Effector CD8-positive, alpha-beta T cell (primary cell): ENCODE measurements around the gene HMGN4.

Source experiments
- DNase-seq: peaks from one replicate; lab custom pipeline; 2025; lab: John Stamatoyannopoulos, UW

The HMGN4 gene

DNA sequence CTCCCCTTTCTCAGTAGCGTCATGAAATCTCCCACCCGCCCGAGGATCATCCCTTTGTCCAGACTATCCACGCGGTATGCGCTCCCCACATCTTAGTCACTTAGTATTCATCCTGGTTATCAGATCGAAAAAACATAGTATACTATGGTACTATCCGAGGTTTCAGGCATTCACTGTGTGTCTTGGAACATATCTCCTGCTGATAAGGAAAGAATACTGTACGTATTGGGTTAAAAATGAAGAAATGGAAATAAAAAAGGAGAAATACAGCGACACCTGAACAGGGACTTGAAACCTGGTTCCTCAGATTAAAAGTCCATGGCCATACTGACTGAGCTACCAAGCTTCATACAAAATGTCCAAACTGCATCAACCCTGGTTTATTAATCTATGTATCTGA, 14.0 kb downstream of the HMGN4 start:
- DNase-seq = no peak

DNA sequence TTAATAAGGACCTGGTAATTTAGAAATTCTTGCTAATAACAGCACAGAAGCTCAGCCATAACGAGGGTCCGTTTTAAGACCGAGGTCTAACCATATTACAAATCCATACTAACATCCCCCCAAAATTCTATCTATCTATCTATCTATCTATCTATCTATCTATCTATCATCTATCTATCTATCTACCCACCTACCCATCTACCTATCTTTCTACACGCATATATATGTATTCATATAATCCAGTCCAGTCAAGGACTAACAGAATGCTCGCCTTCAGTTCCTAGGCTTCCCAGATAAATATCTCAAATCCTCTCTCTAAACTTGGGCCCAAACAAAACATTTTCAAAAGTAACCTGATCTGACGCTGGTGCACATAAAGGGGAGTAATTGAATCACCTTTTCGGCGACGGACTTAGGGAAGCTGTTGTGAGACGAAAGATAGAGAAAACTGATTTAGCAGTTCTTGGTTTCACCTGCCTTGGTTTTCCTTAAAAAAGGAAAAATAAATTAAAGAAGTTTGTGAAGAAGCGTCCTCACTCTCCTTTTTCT, 14.5 kb downstream of the HMGN4 start:
- no peak for DNase-seq

DNA sequence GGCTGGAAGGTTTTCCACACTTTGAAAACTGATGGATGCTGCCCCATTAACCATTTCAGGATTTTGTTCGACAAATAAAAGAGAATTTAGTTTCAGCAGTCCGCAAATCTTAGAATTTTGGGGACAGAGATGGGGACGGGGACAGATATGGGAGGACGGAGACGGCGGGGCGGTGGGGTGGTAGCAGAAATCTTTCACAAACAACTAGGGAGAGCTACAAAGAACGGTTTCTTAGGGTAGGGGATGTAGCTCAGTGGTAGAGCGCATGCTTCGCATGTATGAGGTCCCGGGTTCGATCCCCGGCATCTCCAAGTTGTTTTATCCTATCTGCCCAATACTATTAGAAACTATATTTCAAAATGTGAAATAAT, 15.1 kb downstream of the HMGN4 start:
- DNase-seq = peak; percentile 57

DNA sequence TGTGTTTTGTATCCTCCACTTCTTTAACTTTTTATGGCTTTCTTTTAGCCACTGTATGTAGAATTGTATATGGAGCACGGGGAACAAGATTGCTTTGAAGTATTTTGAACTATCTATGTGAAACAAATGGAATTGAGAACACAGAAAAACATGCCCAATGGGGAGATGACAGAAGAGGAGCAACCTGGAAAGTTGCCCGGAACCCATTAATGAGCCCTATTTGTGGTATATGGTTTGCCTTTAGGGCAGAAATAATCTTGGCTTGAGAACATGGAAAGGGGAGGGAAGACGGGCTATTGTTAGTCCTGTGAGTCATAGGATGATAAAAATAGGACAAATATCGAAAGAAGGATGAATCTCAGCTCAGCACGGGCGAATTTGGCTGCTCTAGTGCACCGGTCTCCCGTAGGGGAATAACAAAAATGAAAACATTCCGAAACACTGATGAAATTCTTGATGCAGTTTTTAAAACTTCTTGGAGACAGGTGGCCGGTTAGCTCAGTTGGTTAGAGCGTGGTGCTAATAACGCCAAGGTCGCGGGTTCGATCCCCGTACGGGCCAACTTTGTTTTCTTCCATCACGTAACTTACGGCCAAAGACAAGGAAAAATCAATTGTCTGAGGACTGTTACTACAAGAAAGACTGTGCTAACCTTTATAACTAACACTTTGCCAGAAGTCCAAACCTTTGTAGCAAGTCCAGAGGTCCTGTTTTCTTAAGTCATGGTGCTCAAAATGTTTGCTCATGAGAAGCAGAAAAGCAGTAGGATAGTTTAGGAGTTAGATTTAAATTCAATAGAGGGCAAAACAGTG, 15.7 kb downstream of the HMGN4 start:
- DNase-seq = peak; percentile 65

DNA sequence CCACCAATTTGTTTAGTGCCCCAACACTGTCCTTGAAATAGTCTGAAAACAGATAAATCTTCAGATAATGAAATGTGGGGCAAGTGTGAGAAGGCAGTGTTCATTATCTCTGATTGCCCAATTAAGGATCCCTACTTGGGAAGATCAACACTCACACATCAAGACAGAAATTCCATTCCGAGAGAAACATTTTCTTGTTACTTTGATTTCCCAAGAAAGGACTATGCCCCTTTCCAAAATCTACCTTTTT, 16.2 kb downstream of the HMGN4 start:
- DNase-seq = no peak

DNA sequence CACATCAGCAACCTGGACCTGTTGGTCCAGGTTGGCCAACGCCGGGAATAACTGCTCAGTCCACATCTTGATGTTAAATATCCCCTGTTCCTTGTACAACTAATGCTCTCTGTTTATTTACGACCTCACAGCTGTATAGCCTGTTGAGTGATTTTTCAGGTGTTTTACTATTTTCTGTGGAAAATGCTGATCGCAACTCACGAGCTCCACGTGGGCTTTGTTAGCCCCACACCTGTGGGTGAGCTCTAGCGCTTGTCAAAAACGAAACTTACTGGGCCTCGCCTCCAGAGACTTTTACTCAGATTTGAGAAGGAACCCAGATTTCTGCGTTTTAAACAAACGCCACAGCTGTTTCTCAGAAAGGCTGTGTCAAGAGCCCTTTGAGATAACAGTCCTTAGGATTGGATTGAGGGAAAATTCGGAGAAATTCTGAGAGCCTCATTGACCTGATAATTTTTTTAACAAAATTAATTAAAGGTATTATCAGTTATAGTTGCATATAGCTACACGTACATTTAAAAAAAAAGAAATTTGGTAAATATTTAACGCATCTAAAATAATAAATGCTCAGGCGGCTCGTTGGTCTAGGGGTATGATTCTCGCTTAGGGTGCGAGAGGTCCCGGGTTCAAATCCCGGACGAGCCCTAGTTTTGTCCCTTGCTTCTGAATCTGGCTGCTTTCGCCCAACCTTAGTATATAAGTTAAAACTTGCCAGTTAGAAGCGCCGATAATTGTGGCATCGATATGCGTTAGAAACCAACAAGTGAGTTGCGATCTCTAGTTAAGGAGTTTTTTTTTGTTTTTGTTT, 16.7 kb downstream of the HMGN4 start:
- peak; percentile 24 for DNase-seq

DNA sequence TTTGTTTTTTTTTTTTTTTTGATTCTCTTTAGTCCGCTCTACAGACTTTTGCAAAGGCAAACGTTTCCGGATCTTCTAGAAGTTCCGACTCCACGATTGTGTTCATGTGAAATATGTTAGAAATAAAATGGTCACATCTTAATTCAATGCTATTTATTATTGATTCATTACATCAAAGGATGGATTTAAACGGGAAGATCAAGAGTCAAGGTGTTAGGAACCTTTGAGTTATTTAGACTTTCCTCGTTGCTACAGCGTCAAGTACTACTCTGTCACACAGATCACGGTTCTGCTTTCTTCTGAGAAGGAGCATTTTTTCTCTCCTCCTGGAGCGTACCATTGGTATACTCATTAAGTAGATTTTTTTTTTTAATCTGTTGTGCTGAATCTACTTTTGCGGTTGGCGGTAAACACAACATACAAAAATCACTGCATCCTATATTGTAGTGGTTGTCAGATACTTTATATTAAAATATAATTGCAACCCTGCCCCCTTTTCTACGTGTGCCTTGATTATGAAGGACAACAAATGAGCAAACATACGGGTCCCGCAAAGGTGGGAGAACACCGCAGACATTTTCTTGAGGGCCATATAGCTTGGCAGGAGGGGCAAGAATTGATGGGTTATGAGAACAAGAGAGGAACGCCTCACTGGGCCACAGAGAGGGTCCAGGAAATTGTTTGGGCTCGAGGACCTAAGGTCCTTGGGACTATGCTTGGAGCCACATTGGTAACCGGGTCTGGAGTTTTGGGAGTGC, 17.5 kb downstream of the HMGN4 start:
- DNase-seq = no peak

DNA sequence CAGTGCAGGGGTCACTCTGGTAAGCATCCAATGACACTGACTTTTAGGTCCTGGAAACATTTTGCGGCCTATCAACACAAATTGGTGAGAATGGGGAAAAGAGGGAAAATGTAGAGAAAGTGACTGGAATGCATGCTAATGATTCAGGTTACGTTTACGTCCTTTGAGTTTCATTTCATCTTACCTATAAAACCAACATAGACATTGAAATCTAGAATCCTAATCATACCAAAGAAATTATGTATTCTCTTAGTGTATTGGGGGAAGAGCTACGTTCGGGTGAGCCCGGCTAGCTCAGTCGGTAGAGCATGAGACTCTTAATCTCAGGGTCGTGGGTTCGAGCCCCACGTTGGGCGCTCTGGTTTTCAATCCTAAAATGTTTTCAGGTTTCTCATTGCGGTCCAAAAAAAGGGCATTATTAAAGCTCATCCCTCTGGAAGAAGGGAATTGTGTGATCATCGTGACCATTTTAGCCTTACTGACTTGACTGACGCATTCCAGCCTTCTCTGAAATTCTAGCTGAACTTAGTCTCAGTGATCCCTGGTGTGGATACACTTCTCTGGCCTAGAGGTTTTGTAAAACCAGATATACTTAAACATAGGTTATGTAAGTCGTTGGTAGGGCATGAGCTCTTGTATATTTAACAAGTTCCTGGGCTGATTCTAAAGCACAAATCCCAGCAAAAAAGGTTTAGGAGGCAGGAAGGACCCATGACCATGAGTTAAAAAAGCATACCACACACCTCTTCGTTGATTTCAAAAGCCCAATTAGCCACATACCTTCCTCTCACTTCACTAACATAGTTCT, 18.3 kb downstream of the HMGN4 start:
- DNase-seq = no peak

DNA sequence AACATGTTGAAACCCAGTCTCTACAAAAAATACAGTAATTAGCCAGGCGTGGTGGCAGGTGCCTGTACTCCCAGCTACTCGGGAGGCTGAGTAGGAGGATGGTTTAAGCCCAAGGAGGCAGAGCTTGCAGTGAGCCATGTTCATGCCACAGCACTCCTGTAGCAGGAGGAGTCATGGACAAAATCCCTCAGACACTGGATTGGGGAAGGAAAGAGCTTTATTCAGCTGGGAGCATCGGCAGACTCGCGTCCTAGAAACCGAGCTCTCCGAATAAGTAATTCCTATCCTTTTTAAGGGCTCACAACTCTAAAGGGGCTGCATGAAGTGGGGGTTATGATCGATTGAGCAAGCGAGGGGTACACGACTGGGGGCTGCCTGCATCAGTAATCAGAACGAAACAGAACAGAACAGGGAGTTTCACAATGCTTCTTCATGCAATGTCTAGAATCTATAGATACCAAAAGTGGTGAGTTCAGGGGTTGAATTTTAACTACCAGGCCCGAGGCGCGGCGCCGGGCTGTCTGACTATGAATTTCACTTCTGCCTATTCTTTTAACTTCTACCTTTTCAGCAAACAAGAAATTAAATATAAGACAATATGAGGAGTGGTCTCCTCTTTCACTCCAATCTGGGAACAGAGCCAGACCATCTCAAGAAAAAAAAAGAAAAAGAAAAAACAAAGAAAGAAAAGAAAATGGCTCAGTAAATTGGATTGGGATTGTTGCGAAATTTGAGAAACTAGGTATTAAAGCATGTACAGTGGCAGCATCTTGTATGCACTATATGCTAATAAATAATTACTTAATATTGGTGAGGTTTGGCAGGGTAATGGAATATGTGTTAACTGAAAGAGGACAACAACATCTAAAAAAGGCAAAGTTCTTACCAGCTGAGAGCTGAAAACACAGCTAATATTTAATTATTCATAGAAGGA, 23.6 kb downstream of the HMGN4 start:
- DNase-seq = no peak

DNA sequence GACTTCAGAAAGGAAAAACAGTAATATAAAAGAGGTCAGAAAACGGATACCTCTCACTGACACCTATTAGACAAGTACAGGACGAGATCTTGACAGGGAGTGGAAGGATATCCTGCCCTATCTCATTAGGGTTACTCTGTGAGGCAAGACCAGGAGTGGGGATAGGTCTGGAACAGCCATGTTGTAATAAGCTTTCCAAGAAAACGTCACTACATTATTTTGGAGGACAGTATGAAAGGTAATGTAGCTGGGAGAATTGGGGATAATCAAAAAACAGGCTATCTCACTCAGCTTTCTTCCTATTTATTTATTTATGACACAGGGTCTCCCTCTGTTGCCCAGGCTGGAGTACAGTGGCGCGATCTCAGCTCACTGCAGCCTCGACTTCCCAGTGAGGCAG, 25.3 kb downstream of the HMGN4 start:
- no peak for DNase-seq

DNA sequence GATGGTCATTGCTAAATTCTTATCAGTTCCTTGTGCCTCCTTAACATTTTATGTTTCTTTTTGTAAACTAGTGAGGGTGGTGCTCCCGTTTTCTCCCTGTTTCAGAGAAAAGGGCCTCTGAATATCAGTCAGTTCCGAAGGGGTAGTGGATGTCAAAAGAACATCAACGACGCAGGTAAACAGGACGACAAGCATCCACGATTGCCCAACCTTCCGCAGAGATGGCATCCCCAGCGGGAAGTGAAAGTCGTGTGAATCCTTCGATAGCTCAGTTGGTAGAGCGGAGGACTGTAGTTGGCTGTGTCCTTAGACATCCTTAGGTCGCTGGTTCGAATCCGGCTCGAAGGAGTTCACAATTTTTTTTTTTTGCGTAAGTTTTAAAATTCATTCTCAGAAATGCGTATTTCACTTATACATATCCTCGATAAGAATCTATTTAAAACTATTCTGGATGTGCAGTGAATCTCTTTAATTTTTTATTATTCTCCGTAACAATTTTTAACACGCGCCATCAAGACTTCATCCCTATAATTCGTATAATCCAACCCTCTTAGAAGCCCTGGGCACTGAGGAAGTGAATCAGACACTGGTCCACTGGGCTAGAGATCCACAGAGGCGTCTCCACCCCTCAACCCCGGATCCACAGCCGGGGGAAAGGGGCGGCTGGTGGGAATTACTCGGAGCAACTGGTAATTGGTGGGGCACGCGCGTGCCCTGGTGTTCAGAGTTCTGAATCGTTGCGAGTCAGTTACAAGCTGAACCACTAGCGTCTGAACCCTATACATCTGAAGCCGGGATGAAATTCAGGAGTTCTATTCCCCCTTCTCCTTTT, 30.7 kb downstream of the HMGN4 start:
- peak; percentile 98 for DNase-seq

DNA sequence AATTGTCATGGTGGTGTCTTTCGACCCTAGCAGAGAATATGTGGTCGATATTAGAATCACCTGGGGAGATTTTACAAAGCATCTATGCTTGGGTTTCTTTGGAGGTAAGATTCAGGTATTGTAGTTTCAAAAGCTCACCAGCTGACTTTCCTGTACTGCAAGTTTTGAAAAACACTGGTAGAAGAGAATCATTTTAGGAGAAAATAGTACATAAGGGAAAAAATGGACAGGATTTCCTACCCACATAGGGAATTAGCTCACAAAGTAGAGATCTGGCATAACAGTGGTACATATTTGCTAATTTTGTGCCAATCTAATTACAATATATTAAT, 31.2 kb downstream of the HMGN4 start:
- no peak for DNase-seq

DNA sequence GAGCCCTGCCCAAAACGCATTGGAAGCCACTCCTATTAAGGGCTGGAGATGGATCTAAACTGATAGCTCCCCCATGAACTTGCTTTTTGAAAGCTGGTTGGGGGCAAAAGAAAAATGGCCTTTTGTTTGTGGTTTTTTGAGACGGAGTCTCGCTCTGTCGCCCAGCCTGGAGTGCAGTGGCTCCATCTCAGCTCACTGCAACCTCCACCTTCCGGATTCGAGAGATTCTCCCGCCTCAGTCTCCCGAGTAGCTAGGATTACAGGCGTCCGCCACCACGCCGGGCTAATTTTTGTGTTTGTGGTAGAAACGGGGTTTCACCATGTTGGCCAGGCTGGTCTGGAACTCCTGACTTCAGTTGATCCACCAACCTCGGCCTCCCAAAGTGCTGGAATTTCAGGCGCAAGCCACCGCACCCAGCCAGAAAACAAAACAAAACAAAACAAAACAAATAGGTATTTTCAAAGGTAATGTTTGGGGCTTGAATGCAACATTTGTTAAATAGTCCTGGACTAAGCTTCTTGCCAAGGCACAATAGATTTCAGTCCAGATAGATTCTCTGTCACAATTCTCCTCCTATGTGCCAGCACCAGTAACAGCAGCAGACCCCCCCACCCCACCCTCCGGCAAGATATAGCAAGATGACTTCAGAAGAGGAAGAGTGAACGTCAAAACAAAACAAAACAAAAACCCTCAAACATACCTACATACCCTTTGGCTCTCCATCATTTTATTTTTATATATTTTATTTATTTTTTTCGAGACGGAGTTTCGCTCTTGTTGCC, 32.1 kb downstream of the HMGN4 start:
- DNase-seq = no peak

DNA sequence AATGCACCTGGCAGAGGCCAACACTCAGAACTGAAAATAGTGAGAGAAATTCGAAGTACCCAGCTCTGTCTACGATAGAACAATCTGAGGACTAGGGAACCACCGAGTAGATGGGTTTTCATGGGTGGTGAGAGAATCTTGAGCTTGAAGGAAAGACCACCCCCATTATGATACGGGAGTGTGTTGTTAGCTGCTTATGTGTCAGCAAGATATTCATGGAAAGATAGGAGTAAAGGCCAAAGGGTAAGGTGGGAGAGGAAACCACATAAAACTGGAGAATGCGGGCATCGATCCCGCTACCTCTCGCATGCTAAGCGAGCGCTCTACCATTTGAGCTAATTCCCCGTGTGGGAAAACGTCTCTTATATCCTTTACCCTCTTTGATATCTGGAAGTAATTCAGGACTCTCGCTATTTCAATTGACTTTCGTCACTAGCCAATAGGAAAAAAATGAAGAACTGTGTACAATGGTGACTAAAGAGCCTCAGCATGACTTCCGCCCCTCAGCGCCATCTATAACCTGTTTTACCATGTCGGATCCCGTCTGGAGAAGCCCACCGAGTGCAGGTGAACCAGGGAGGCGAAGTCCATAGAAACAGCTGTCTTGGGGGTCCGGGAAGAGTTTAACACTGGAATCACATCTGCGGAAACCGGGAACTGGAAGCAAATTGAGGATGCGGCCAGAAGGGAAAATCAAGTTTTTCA, 33.6 kb downstream of the HMGN4 start:
- no peak for DNase-seq

DNA sequence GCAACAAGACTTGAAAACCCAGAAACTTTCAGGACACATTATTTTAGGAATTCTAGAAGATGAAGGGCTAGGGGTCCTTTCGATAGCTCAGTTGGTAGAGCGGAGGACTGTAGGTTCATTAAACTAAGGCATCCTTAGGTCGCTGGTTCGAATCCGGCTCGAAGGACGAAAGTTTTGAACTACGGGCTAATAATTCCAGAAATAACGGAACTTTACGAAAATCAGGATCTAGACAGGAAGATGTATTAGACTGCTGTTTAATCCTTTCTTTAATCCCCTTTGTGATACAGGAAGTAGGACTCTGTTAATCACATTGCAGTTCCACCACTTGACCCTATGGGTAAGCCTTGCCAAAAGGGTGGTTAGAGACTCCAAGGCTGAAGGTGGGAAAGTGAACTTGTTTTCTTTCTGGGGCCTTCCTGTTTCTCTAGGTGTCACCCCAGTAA, 37.4 kb downstream of the HMGN4 start:
- no peak for DNase-seq

DNA sequence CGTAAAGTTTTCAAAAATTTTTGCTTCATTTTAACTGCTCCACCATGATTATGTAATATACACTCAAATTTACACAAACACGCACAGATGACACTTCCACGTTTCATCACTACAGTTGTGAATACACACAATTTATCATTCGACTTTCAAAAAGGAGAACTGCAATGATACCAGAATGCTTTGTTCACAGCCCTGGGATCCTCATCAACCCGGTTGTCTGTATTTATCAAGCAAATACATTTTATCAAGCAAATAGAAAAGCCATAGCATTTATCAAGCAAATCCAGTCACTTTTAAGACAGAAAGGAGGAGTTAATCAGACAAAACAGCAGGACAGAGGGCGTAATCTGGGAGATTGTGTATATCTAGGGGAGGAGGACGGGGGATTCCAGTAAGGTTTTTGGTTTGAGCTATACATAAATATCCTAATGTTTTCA, 38.3 kb downstream of the HMGN4 start:
- DNase-seq = no peak

DNA sequence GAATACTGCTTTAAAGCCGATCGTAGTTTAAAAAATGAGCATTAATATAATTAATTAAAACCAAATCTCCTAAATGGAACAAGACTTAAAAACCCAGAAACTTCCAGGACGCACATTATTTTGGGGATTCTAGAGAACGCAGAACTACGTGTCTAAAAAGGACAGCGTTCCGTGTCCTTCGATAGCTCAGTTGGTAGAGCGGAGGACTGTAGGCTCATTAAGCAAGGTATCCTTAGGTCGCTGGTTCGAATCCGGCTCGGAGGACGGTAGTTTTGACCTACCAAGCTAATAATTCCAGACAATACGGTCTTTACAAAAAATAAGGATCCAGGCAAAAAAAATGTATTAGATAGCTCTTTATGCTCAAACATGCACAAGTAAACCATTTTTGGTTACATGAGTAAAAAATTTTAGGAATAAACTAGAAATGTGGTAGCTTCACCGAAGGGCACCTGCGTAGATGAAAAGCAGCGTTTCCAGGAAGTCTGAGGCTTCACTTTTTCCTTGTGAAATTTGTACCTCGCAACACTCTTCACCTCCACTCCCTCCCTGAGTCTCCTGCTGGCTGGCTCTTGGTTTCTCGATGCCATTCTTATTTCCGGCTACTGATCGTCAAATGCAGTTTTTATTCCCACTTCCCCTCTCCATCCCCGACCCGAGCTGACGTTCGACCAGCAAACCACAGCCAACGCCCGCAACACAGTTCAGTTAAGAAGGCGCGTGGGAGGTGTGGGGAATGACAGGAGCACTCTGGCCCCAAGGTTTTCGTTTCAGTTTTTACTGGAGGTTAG, 39.0 kb downstream of the HMGN4 start:
- peak; percentile 25 for DNase-seq

DNA sequence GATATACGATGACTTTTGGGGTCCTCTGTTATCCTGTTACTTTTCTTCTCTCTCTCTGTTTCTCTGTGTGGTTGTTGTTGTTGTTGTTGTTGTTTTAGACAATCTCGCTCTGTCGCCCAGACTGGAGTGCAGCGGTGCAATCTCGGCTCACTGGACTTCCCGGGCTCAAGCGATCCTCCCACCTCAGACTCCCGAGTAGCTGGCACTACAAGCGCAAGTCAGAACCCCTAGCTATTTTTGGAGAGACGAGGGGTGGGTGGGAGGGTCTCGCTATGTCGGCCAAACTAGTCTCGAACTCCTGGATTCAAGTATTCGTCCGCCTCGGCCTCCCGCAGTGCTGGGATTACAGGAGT, 39.5 kb downstream of the HMGN4 start:
- no peak for DNase-seq
